Peyer's patch (tissue), 4 donors: ENCODE results near the gene PHEX.

ENCODE experiments used
- POLR2A ChIP-seq, 2 donors: fragments of 450-650 bp; IDR thresholded peaks; one replicate each; pipeline ENCODE4 v1.5.1; 2017; ENCODE audit warnings: antibody characterized with exemption in 2 of 2, mild to moderate bottlenecking in 2 of 2, moderate library complexity in 2 of 2
- TF ChIP-seq, protein P1 (sequence below), 6 experiments: fragments of 450-650 bp in 4 of 6; fragments of 200-600 bp in 2 of 6; sonication (generic) in 1 of 6; IDR thresholded peaks; one replicate each; pipeline ENCODE4 v1.5.1; 2017 to 2019; ENCODE audit warnings: antibody characterized with exemption in 6 of 6, mild to moderate bottlenecking in 3 of 6, moderate library complexity in 1 of 6

DNA sequence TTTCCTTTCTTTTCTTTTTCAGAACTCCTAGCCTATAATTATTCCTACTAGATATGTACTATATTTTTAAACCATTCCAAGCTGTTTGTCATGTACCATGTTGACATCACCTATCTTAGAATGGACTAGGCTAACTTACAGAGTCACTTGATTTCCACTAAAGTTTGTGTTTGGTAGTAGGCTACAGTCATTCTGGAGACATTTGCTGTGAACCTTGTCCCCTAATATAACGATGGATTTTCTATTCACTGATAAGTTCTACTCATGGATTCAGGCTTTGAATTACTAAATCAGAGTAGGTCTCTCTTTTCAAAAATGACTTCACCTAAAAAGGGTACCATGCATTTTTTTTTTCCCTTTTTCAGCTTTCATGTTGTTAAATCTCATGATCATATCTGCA, 93.4 kb downstream of the PHEX start:
- TF ChIP-seq, protein P1, sequence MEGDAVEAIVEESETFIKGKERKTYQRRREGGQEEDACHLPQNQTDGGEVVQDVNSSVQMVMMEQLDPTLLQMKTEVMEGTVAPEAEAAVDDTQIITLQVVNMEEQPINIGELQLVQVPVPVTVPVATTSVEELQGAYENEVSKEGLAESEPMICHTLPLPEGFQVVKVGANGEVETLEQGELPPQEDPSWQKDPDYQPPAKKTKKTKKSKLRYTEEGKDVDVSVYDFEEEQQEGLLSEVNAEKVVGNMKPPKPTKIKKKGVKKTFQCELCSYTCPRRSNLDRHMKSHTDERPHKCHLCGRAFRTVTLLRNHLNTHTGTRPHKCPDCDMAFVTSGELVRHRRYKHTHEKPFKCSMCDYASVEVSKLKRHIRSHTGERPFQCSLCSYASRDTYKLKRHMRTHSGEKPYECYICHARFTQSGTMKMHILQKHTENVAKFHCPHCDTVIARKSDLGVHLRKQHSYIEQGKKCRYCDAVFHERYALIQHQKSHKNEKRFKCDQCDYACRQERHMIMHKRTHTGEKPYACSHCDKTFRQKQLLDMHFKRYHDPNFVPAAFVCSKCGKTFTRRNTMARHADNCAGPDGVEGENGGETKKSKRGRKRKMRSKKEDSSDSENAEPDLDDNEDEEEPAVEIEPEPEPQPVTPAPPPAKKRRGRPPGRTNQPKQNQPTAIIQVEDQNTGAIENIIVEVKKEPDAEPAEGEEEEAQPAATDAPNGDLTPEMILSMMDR (IDR thresholded peaks at IDR 0.05) = no peak
- no peak for TF ChIP-seq POLR2A (IDR thresholded peaks at IDR 0.05)
